Measurements from ENCODE around the gene ACSF3.

- TF ChIP-seq POLR2A (IDR thresholded peaks at IDR 0.05) (no peak), CTCF (IDR thresholded peaks at IDR 0.05 in 4 of 5, conservative IDR thresholded peaks at IDR 0.05 in 1 of 5) (no peak)
Observed at GRCh38 chr16:89073346-89074071, 20.1 kb upstream of the ACSF3 start.

Data from gastrocnemius medialis (tissue), 4 donors.